Muscle layer of duodenum (tissue), 2 donors: ENCODE measurements around the gene HGFAC.

Experiments used
- H3K27ac ChIP-seq: one replicate; pipeline ENCODE4 v1.7.0; 2013; ENCODE audit warnings: mild to moderate bottlenecking, low read length
- H3K27me3 ChIP-seq: one replicate; pipeline ENCODE4 v1.7.0; 2013; ENCODE audit warnings: low read depth, mild to moderate bottlenecking, control low read depth, low read length
- H3K36me3 ChIP-seq, 2 donors: one replicate each; pipeline ENCODE4 v1.7.0; 2013; ENCODE audit warnings: low read length in 2 of 2, control low read depth in 1 of 2, mild to moderate bottlenecking in 1 of 2; ENCODE audit not compliant: insufficient read depth in 2 of 2, control insufficient read depth in 1 of 2
- H3K4me1 ChIP-seq, 2 donors: one replicate each; pipeline ENCODE4 v1.7.0; 2013; ENCODE audit warnings: low read length in 2 of 2, mild to moderate bottlenecking in 2 of 2, control low read depth in 1 of 2, moderate library complexity in 1 of 2; ENCODE audit not compliant: insufficient read depth in 2 of 2, control insufficient read depth in 1 of 2
- H3K4me3 ChIP-seq, 2 donors: one replicate each; pipeline ENCODE4 v1.7.0; 2013; ENCODE audit warnings: low read length in 2 of 2, low read depth in 1 of 2, mild to moderate bottlenecking in 1 of 2
- H3K9me3 ChIP-seq, 2 donors: one replicate each; pipeline ENCODE4 v1.7.0; 2013; ENCODE audit warnings: low read length in 2 of 2, control low read depth in 1 of 2, mild to moderate bottlenecking in 1 of 2; ENCODE audit not compliant: control insufficient read depth in 1 of 2
- donor health status: healthy.

Gene HGFAC

DNA sequence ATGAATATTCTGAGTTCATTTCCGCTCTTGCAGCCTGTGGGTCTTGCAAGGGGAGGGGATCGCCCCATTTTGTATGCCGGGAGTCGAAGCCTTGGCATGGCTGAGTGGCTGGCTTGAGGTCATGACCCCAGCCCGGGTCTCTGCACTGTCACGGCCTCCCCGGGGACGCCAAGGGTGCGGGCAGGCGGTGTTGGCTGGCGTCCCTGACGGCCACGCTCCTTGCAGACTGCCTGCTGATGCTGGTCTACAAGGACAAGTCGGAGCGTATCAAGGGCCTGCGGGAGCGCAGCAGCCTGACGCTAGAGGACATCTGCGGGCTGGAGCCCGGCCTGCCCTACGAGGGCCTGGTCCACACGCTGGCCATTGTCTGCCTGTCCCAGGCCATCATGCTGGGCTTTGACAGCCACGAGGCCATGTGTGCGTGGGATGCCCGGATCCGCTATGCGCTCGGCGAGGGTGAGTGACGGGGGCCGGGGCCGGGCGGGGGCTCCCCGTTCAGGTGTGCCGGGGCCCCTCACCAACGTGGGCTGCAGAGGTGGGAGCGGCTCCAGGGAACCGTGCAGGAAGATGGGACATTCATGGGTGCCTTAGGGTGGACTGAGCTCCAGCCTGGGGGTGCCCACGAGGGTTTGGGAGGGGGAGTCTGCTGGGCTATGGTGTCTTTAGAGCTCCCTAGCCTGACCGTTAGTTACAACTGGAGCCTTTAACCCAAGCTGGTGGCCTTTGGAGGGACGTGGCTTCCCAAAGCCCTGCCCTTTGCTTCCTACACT, 31.6 kb downstream of the HGFAC start:
- Histone ChIP-seq H3K4me3 (no peak overlapping the region), H3K27me3 (no peaks in the 10 kb centered on the region), H3K9me3 (no peaks in the 10 kb centered on the region), H3K27ac (no peak overlapping the region), H3K36me3 (no peaks in the 10 kb centered on the region), H3K4me1 (no peaks in the 10 kb centered on the region)

GRCh38 chr4:3473996-3474765, 32.4 kb downstream of the HGFAC start:
- Histone ChIP-seq H3K27ac (no peak overlapping the region), H3K27me3 (no peaks in the 10 kb centered on the region), H3K36me3 (no peaks in the 10 kb centered on the region), H3K4me1 (no peaks in the 10 kb centered on the region), H3K4me3 (no peak overlapping the region), H3K9me3 (no peaks in the 10 kb centered on the region)

DNA sequence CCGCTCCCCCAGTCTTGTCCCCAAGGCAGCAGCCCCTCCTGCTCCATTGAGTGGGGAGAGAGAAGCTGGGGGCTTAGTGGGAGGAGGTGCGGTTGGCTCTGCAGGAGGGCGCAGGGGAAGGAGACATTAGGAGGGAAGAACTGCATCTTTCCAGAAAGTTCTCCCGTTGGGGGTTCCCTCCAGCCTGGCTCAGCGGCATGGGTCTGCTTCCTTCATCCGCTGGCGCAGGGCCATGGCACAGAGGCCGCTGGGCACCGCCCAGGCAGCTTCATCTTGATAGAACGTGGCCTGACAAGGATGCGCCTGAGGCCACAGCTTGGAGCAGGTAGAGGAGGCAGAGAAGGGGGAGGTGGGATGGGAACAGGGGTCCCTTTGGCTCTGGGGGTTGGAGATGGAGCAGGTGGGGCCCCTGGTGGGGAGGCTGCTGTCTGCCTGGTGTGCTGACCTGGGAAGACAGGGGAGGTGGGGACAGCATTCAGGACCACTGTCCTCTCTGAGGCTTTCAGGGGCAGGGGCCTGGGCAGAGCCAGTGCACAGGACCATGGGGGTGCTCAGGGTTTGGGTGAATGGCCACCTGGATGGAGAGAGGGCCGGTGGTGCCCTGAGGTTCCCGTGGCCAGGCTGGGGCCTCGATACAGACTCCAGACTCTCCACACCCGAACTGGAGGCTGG, 33.4 kb downstream of the HGFAC start:
- no peaks in the 10 kb centered on the region for H3K9me3 ChIP-seq
- H3K4me1 ChIP-seq: no peaks in the 10 kb centered on the region
- no peaks in the 10 kb centered on the region for H3K27me3 ChIP-seq
- H3K36me3 ChIP-seq: no peaks in the 10 kb centered on the region
- H3K27ac ChIP-seq: no peak overlapping the region
- no peak overlapping the region for H3K4me3 ChIP-seq

DNA sequence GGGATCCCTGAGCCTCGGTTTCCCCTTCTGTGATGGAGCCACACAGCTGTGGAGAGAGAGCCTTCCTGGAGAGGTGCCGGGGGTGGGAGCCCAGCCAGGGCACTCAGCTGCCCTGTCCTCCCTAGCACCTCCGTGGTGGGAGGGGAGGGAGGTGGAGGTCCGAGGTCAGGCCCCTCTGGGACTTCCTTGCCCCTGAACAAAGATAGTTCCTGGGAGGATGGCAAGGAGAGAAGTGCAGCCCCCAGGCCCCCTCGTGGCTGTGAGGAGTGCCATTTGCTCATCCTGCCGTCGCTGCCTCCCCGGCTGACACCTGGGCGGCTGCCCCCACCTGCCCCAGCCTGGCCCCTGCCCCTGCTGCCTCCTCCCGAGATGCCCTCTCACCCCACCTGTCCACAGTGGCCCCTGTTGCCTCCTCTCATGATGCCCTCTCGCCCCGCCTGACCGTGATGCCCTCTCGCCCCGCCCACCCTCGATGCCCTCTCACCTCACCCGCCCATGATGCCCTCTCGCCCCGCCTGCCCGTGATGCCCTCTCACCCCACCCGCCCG, 34.0 kb downstream of the HGFAC start:
- no peak overlapping the region for H3K4me3 ChIP-seq
- H3K36me3 ChIP-seq: no peaks in the 10 kb centered on the region
- peaks cover 0 to 2% of the 10 kb centered on the region in 2 donors for H3K4me1 ChIP-seq
- H3K9me3 ChIP-seq: no peaks in the 10 kb centered on the region
- H3K27me3 ChIP-seq: no peaks in the 10 kb centered on the region
- no peak overlapping the region for H3K27ac ChIP-seq

DNA sequence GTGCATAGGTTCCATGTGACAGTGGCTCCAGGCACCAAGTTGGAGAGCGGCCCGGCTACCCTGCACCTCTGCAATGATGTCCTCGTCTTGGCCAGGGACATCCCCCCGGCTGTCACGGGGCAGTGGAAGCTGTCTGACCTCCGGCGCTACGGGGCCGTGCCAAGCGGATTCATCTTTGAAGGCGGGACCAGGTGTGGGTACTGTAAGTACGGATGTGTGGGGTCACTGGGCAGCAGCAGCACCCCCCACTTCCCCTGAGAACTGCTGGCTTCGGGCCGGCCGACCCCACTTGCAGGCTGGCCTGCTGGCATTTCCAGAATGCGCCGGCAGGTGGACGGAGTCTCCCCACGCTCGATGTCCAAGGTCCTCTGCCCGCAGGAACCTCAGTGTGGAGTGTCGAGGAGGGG, 34.6 kb downstream of the HGFAC start:
- Histone ChIP-seq H3K4me3 (no peak overlapping the region), H3K36me3 (no peaks in the 10 kb centered on the region), H3K27ac (no peak overlapping the region), H3K27me3 (no peaks in the 10 kb centered on the region), H3K9me3 (no peaks in the 10 kb centered on the region), H3K4me1 (peaks cover 0 to 2% of the 10 kb centered on the region in 2 donors)

DNA sequence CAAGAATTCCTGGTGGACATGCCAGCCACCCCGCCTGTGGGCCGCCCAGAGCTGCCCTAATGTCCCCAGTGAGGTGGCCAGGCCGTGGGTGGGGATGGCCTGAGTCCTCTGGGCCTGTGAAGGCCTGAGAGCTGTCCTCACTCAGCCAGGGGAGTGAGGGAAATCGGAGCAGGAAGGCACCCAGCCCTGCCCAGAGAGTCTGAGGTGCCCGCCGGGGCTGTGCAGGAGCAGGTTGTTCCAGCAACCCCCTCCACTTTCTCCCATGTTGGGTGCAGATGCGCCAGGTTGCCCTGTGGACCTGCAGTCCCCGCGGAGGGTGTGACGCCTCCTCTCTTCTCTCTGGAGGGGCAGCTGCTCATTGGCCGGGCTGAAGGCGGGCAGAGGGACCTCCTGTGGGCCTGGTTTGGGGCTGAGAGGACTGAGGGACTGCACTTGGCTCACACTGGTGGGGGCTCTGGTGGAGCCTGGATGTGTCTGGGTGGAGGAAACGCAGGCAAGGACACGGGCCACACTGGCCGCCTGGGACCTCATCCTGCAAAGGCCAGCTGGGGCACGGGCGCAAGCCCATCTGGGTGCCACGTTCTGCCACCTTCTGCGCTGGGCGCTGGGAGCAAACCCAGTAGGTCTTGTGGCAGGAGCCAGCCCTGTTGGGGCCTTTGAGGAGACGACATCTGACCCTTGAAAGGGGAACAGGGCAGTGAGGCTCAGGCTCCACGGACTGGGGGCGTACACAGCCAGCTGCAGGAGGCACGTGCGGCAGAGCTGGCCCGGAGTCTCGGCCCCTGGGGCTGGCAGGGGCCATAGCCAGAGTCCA, 35.4 kb downstream of the HGFAC start:
- Histone ChIP-seq H3K4me1 (peaks cover 0 to 2% of the 10 kb centered on the region in 2 donors), H3K27me3 (no peaks in the 10 kb centered on the region), H3K4me3 (no peak overlapping the region), H3K27ac (no peak overlapping the region), H3K9me3 (no peaks in the 10 kb centered on the region), H3K36me3 (no peaks in the 10 kb centered on the region)

- peaks cover 0 to 2% of the 10 kb centered on the region in 2 donors for H3K4me1 ChIP-seq
- no peak overlapping the region for H3K27ac ChIP-seq
- H3K36me3 ChIP-seq: no peaks in the 10 kb centered on the region
- no peaks in the 10 kb centered on the region for H3K27me3 ChIP-seq
- no peak overlapping the region for H3K4me3 ChIP-seq
- H3K9me3 ChIP-seq: no peaks in the 10 kb centered on the region
Observed at GRCh38 chr4:3477750-3478430, 36.1 kb downstream of the HGFAC start.

- peaks cover 0 to 7% of the 10 kb centered on the region in 2 donors for H3K4me1 ChIP-seq
Observed at GRCh38 chr4:3478446-3479357, 36.9 kb downstream of the HGFAC start.

DNA sequence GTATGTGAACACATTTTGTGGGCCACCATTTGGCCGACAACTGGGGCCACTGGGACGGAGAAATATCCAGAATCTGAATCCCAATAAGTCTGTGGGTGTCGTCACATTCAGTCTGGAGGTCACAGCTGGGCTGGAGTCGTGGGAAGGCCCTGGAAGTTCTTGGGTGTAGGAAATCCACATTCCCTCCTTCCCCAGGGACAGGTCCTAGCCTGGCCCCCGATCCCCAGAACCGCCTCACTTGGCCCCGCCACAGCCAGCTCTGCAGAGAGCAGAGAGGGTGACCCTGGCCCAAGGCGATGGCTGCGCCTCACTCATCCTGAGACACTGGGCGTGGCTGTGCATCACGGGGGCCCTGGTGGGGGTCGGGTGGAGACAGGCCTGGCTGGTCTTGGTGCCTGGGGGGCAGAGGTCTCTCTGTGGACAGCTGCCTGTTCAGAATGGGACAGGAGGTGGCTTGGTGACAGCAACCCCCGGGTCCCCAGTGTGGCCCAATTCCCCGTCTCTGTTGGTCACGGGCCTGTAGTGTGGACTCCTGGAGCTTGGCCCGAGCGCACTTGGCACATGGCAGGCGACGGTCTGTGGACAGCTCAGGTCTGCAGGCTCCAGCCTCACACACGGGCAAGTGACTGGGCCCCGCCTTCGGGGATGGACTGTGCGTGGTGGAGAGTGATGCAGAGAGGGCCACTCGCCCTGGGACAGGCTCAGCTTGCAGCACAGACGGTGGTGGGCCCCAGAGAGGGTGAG, 37.8 kb downstream of the HGFAC start:
- Histone ChIP-seq H3K9me3 (no peaks in the 10 kb centered on the region), H3K36me3 (no peaks in the 10 kb centered on the region), H3K4me3 (no peak overlapping the region), H3K4me1 (peaks cover 0 to 8% of the 10 kb centered on the region in 2 donors), H3K27ac (no peak overlapping the region), H3K27me3 (peaks cover under 1% of the 10 kb centered on the region)

More at GRCh38 chr4:3478446-3479357, 36.9 kb downstream of the HGFAC start:
- no peaks in the 10 kb centered on the region for H3K27me3 ChIP-seq
- no peaks in the 10 kb centered on the region for H3K36me3 ChIP-seq
- no peak overlapping the region for H3K27ac ChIP-seq
- H3K9me3 ChIP-seq: no peaks in the 10 kb centered on the region
- H3K4me3 ChIP-seq: no peak overlapping the region
